RPMI7951 (cell line): ENCODE results near the gene HEPACAM2. TPM values are rescaled to one million over a fixed set of nuclear protein-coding genes. Genes with fewer than 3 reads are reported as not detected.
A peak's percentile ranks its signal among the peaks of the same experiment; 100 is the strongest.

Experiments
- DNase-seq: peaks from one replicate; pipeline ENCODE4 v3.0.0-alpha.2; 2012; ENCODE audit warnings: low read depth
- total RNA-seq: library from RNA; depleted of rRNA; stranded (reverse); fragments of >200 nt; shearing (Covaris generic); gene quantifications from 2 replicates; pipeline ENCODE4 v1.2.3, GENCODE V29; 2014; rRNA removed

The HEPACAM2 gene
- total RNA-seq, 1 experiment from 2014 or later, result not detected

DNA sequence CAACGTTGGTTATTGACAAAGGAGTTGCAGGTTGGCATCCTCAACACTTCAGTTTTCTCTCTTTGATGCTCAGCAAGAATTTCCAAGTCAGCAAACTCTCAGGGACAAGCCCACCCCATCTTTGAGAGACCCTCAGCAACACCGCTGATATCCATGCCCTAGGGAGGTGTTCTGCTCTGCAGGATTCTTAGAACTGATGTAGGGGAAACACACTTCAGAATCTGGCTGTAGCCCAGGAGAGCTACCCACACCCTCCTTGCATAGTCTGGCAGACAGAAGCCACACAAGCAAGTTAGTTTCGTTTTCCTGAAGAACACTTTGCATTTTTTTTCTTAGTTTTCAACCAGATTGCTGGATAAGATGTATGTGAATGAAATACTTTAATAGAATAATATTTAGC lies 78.9 kb downstream of the HEPACAM2 start:
- peak; percentile 75 for DNase-seq

DNA sequence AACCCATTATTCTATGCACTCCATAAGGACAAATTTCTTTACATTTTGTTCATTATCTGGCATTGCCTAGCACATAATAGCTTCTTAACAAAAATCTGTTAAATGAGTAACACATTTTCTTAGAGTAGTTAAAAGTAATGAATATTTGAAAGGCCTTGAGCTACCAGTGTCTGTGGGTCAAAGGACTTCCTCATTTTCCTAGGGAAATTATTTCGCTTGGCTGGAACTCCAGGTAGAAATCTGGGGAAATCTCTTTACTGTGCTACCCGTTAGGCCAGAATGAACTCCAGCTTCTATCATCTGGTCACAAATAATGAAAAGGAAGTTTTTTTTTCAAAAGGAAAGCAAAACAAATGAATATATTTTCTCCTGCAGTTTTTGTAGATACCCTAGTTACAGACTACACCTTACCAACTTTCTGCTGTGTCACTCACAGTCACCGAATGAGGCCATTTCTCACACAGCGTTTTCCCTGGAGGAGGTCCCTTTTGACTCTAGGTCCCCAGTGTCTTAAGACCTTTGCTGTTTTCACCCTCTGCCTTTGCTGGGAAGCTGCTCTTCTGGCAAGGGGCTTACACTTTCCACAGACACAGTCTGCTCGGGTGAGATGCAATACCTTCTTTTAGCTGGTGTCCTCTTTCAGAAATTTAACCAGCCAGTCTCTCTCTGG lies 79.7 kb downstream of the HEPACAM2 start:
- DNase-seq, result peak; percentile 17

- DNase-seq, result no peak
Observed at GRCh38 chr7:93146036-93146435, 80.2 kb downstream of the HEPACAM2 start.

DNA sequence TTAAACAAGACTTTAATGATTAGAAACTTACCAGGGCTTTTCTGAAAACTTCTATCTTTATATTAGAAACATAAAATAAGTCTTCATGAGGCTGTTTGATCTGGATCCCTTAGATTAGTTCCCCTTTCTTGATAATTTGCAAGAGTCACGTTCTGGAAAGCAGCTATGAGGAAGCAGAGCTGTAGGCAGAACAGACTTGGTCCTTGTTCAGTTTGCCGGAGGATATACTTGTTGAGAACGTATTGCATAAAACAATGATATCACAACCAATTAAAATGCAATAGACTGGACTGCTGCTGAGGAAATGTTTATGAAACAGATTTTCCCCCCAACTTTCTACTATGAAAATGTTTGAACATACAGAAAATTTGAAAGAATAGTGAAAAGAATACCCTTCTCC lies 80.9 kb downstream of the HEPACAM2 start:
- no peak for DNase-seq

DNA sequence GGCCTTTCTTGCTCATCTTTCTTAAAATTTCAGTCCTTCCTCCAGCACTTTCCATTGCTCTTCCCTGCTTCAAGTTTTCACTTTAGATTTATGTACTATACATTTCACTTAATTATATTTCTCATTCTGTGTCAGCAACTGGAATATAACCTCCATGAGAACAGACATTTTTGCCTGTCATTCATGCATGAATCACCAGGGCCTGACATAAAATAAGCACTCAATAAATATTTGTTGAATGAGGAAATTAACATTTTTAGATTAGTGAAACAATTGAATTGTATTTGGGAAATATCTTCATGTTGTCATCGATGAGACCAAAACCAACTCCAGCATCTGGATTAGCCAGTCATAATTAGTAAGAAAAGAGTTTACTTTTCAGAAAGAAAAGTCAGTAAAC lies 84.1 kb downstream of the HEPACAM2 start:
- DNase-seq, result no peak

DNA sequence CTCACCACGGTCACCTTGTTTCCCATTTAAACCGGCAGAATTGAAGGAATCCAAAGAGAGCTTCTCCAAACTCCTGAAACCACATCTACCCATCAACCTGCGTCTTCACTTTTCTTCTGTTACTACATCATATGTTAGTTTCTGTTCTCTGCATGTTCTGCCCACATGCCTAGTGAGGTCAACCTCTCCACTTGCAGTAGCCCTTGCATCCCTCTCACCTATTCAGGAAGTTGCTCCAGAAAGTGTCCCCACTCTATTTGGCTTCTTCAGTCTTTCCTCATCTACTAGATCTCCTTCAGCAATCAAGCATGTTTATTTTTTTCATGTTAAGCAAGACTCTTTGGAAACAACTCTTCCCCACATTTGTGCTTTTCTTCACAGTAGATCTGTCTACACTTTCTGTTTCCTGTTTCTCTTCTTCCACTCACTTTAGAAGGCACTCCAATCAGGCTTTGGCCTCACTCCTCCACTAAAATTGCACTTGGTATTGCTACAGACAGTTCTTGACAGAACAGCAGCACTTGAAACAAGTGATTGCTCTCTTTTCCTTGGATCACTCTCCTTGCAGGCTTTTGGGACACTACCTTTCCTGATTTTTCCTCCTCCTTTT lies 85.6 kb downstream of the HEPACAM2 start:
- no peak for DNase-seq

DNA sequence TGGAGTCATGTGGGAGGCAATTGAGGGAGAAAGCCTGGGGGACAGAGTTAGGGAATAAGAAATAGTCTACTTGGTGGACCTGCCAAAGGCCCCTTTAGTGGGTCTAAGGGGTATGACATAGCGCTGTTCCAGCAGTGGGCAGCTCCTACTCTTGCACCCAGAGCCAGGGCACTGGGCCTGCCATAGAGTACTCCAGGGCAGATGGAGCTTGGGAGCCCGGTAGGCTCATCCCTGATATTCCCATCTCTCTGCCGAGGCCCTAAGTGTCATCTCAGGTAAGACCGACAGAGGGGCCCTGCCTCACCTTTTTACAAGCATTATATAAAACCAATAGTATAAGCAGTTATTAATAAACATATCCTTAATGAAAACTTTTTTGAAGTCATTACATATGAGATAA lies 87.7 kb downstream of the HEPACAM2 start:
- no peak for DNase-seq

Other genes starting within 250 kb of the HEPACAM2 start
- 18.8 and 24.3 TPM in 2 replicates for gene SAMD9, start 108.5 kb downstream of the HEPACAM2 start, total RNA-seq
- gene SAMD9L, start 78.1 kb downstream of the HEPACAM2 start, total RNA-seq, result 25.9 and 33.9 TPM in 2 replicates
- gene VPS50, start 5.9 kb upstream of the HEPACAM2 start, total RNA-seq, result 25.8 and 32.6 TPM in 2 replicates